Activated CD4-positive, alpha-beta T cell treated with anti-CD3 and anti-CD28 coated beads, Interleukin-2, amount 50 U/mL, for 16 hours (primary cell): Measurements from ENCODE around the gene PLXDC1.
"Not testable (repeated sequence)": the region's sequence is repeated elsewhere in the genome, so short reads cannot be mapped to it uniquely, and the experiment has no call there.

Experiments used
- DNase-seq: peaks from one replicate; pipeline ENCODE4 v3.0.0-alpha.2; 2020

PLXDC1 gene

GRCh38 chr17:39151943-39152818 lies 744 bp upstream of the PLXDC1 start:
- no peak for DNase-seq

GRCh38 chr17:39150795-39151149 lies 665 bp downstream of the PLXDC1 start:
- DNase-seq: no peak

DNA sequence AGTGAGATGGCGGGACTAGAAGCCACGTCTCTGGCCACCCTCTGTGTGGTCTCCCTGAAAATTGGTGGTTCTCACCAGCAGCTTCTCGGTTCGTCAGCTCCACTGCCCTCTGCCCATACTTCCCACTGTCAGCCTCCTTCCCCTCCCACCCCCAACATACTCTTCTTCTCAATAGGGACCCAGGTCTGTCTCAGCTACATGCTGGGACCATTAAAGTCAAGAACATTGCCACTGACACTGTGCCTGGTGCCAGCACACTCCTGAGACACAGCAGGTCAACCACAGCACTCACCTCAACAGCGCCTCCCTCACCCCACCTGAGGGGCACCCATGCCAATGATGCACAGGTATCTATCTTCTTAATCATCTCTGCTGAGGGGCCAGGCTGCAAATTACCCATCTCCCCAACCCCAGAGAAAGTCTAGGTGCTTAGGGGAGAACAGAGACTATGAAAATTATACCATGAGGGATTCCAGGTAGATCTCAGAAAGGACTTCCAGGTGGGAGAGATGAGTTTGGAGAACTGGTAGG lies 1.3 kb downstream of the PLXDC1 start:
- DNase-seq: no peak

GRCh38 chr17:39147221-39148185 lies 3.9 kb downstream of the PLXDC1 start:
- DNase-seq: no peak

DNA sequence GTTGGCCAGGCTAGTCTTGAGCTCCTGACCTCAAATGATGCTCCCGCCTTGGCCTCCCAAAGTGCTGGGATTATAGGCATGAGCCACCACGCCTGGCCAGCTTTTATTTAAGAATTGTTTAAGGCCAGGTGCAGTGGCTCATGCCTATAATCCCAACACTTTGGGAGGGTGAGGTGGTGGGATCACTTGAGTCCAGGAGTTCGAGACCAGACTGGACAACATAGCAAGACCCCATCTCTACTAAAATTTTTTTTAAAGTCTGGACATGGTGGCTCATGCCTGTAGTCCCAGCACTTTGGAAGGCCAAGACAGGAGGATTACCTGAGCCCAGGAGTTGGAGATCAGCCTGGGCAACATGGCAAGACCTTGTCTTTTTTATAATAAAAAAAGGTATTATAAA lies 5.2 kb downstream of the PLXDC1 start:
- no peak for DNase-seq

GRCh38 chr17:39145143-39145542 lies 6.3 kb downstream of the PLXDC1 start:
- no peak for DNase-seq

DNA sequence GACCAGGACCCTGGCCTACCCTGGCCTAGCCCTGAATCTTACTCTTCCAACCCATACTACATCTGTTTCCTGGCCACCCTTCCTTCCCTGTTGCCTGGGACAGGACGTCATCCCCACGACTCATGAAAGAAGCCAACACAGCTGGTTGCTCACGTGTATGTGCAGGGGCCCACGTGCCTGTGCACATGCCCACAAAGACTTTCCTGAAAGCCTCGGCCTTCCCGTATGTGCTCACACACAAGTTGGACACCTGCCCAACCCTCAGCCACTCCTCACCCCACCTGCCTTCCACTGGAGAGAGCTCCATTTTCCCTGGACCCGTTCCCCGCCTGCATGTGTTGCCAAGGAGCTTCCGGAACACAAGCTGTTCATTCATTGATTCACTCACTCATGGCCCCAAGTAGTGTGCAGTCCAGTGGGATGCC lies 7.0 kb downstream of the PLXDC1 start:
- DNase-seq: no peak

DNA sequence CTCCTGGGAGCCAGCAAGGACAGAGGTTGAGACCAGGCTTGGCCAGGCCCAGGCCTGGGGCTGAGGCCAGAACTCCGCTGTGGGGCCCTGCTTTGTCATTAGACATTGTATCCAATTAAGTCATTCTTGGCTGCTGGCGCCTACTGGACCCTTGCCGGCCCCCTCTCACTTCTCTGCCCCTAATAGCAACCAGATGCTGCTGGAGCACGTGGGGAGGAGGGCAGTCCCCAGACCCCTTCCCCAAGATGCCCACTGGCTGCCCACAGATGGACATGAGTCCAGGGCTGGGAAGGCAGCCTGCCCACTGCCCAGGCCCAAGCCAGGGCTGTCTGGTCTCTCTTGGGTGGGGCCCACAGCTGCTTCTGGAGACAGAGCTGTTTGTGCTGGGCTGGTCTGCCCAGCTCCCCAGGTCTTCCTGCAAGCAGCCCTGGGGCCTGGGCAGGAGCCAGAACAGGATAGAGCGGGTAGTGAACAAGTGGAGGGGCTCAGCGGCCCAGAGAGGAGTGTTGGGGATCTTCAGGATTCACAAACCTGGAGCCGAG lies 7.8 kb downstream of the PLXDC1 start:
- DNase-seq: no peak

DNA sequence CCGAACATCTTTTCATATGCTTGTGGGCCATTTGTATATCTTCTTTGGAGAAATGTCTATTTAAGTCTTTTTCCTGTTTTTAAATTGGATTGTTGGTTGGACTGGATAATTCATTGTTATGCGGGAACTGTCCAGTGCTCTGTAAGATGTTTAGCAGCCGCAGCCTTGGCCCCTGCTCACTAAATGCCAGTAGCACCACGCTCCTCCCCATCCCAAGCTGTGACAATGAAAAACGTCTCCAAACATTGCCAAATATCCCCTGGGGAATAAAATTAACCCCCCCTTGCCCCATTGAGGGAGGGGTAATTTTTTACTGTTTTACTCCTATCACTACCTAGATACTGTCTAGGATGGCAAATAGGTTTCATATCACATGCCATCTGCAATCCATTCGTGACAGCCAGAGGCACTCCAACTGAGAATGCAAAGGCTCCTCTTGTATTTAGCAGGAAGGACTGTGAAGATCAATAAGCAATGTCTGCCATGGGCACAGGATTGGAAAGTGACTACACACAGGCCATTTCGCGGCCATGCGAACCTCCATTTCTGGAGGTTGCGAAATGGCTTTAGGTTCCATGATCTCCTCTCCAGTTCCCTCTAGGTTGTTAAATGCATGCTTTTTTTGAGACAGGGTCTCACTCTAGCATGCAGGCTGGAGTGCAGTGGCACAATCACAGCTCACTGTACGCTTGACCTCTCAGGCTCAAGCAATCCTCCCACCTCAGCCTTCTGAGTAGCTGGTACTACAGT lies 9.3 kb downstream of the PLXDC1 start:
- no peak for DNase-seq

DNA sequence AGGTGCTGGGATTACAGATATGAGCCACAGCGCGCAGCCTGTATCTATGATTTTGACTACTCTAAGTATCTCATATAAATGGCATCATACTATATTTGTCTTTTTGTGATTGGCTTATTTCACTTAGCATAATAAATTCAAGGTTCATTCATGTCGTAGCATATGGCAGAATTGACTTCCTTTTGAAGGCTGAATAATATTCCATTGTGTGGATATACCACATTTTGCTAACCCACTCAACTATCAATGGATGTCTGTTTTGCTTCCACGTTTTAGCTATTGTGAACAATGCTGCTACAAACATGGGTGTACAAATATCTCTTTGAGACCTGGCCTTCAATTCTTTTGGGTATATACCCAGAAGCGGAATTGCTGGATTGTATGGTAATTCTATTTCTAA lies 10.1 kb downstream of the PLXDC1 start:
- DNase-seq: no peak

DNA sequence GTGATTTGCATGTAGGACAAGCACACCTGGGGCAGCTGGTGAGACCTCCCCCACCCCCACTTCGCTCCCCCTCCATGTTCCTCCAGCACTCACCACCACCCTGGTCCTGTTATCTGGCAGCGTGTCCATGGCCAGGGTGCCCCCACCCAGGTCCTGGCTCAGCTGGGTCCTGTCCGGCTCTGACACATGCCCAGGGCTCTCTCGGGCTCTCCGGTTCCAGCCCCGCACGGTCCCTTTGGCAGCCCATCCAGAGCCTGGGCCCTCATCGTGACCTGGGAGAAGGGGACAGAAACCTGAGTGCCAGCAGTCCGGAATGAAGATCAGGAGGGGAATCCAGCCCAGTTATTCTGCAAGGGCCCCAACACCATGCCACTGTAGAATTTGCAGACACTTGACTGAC lies 11.9 kb downstream of the PLXDC1 start:
- no peak for DNase-seq

- DNase-seq: no peak
These were observed 12.3 kb downstream of the PLXDC1 start for GRCh38 chr17:39139161-39139511.

GRCh38 chr17:39138431-39139160 lies 12.8 kb downstream of the PLXDC1 start:
- DNase-seq: no peak

DNA sequence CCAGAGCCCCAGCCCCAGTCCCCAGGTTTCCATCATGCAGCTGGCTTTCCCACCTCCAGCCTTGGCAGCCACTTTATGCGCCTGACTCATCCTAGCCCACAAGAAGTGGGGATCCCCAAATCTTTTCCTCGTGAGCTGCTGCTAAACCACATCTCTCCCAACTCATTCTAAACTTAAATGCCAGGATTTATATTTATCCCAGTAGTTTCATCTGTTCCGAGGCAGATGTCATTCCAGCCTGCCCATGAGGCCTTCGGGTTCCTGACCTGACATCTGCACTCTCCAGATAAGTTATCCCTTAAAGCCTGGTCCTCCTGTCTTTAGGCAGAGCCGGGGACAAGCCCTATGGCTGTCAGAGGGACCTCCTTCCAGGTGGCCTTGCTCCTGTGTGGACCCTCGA lies 16.6 kb downstream of the PLXDC1 start:
- no peak for DNase-seq

DNA sequence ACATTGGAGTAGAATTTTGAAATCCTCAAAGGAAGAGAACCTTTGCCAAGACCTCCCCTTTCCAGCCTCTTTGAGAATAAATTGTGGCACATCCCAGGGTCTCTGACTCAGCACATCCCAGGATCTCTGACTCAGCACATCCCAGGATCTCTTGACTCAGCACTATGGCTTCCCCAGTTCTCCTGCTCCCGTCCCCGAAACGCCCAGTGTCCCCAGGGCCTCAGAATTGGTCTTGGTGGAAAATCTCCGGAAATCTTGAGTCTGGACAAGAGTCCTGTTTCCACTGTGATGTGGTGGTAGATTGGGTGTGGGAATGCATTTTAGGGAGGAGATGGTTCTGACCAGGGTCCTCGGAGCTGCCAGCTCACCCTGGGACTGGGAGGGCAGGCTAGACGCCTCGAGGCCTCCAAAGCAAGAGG lies 19.2 kb downstream of the PLXDC1 start:
- DNase-seq: no peak

DNA sequence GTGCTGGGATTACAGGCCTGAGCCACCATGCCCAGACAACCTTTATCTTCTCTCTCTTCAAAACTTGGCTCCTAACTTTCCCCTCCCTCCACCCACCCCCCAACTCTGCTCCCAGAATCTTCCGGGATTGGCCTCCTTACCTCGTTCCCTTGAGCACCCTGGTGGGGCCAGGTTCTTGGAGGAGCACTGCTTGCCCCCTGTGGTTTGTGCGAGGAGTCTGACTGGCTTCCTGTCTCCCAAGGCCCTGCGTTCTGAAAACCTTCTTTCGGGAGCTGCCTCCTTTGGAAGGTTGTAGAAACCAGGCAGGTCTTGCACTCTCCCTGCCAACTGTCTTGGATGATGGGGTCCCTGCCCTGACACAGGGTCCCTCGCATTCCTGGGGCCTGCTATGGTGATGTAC lies 19.8 kb downstream of the PLXDC1 start:
- no peak for DNase-seq

DNA sequence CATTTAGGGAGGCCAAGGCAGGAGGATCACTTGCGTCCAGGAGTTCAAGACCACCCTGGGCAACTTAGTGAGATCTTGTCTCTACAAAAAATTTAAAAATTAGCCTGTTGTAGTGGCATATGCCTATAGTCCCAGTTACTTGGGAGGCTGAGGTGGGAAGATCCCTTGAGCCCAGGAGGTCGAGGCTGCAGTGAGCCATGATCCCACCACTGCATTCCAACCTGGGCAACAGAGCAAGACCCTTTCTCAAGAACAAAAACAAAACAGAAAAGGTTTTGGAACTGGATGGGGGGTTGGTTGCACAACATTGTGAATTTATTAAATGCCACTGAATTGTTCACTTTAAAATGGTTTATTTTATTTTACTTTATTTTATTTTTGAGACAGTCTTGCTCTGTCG lies 21.2 kb downstream of the PLXDC1 start:
- DNase-seq: no peak

DNA sequence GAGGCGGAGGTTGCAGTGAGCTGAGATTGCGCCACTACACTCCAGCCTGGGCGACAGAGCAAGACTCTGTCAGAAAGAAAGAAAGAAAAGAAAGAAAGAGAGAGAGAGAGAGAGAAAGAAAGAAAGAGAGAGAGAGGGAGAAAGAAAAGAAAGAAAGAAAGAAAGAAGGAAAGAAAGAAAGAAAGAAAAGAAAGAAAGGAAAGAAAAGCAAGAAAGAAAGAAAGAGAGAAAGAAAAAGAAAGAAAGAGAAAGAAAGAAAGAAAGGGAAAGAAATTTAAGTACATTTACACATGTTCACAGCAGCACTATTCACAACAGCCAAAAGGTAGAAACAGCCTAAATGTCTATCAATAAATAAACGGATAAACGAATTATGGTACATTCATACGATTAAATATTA lies 21.9 kb downstream of the PLXDC1 start:
- not testable (repeated sequence) for DNase-seq

DNA sequence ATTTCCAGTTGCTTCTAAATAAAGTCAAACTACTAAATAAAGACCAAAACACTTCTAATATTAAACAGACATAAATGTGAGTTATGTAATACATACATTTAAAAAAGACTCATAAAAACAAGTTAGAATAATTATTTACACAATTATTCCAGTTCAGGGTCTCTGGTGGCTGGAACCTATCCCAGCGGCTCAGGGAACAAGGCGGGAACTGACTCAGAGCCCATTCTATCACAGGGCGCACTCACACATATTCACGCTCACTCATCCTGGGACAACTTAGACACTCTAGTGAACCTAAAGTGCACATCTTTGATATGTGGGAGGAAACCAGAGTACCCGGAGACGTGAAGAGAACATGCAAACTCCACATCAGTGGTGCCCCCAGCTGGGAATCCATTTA lies 25.0 kb downstream of the PLXDC1 start:
- no peak for DNase-seq

- no peak for DNase-seq
These were observed 26.1 kb downstream of the PLXDC1 start for GRCh38 chr17:39125143-39125875.

DNA sequence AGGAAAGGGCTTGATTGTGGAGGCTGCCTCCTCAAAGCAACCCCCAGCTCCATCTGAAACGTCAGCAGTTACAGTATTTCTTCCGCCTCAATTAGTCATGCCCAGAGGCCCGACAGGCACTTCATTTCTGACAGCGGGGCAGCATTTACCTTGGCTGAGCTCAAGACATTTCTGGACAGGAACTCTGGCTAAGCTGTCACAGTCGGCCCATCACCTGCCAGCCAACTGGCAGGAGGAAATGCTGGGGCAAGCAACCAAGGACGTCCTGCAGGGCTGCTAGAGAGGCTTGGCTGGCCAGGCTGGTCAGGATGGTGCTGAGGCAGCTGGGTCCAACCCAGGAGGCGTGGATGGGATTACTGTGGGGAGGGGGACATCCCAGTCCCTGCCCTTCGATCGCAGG lies 27.8 kb downstream of the PLXDC1 start:
- no peak for DNase-seq
